ENCODE data around the gene RASSF7. TPM values are rescaled to one million over a fixed set of nuclear protein-coding genes. Genes with fewer than 3 reads are reported as not detected.
"Not testable (repeated sequence)": the region's sequence is repeated elsewhere in the genome, so short reads cannot be mapped to it uniquely, and the experiment has no call there.

RASSF7 gene
- total RNA-seq, result 10 to 100 TPM; 32.7 to 32.8 TPM

- Mint-ChIP-seq H3K4me1 (peaks cover 20% of the 10 kb centered on the region), H3K9me3 (no peaks in the 10 kb centered on the region), H3K27me3 (peaks cover 15% of the 10 kb centered on the region), H3K36me3 (ENCODE audit: low read depth) (peaks cover 10% of the 10 kb centered on the region), H3K4me3 (peak within 1 kb of the TSS; percentile 94), H3K27ac (peak within 1 kb of the TSS; percentile 71)
- CTCF ChIA-PET, result interaction anchor here (1.0 to 1.5 kb wide), 3 partner anchors 8 to 166 kb away, joined by 3 to 5 read pairs (median 3); no protein-coding TSS in a partner anchor
- POLR2A ChIA-PET, result interaction anchor here (0.9 to 2.1 kb wide), 12 partner anchors 8 to 161 kb away, joined by 3 to 14 read pairs (median 5); partner anchors contain the start of genes HRAS, IRF7, LRRC56 and PHRF1
- peak; percentile 95 for DNase-seq
Measured at GRCh38 chr11:560305-561147, at the start of gene RASSF7, which contains the start of gene LMNTD2. Gene RASSF7 (plus strand): TSS chr11:560970. CDS start chr11:561769, 799 bp downstream. Gene LMNTD2 (minus strand): TSS chr11:560738. CDS start chr11:560716, 22 bp downstream.

- Mint-ChIP-seq H3K9me3 (peaks cover 3% of the 10 kb centered on the region), H3K4me3 (no peak overlapping the region), H3K36me3 (ENCODE audit: low read depth) (peaks cover 47% of the 10 kb centered on the region), H3K27me3 (no peaks in the 10 kb centered on the region), H3K4me1 (peaks cover 5% of the 10 kb centered on the region), H3K27ac (no peak overlapping the region)
- POLR2A ChIA-PET, result interaction anchor here (1.0 to 1.3 kb wide), 2 partner anchors 63 to 98 kb away, joined by 3 read pairs; partner anchors contain the start of genes PTDSS2 and SIGIRR
- no peak for DNase-seq
- CTCF ChIA-PET, result interaction anchor here (0.7 kb wide), 1 partner anchor 63 kb away, joined by 3 read pairs; no protein-coding TSS in a partner anchor
Measured at GRCh38 chr11:512761-513595, 47.8 kb upstream of the RASSF7 start.

- Mint-ChIP-seq H3K27me3 (no peaks in the 10 kb centered on the region), H3K27ac (no peak overlapping the region), H3K4me1 (peaks cover 9% of the 10 kb centered on the region), H3K9me3 (peaks cover 3% of the 10 kb centered on the region), H3K36me3 (ENCODE audit: low read depth) (peaks cover 42% of the 10 kb centered on the region), H3K4me3 (no peak overlapping the region)
- ChIA-PET CTCF (no interaction called here), POLR2A (no interaction called here)
- no peak for DNase-seq
Measured at GRCh38 chr11:514606-515005, 46.2 kb upstream of the RASSF7 start.

GRCh38 chr11:515131-515530 lies 45.6 kb upstream of the RASSF7 start:
- no peak overlapping the region for H3K4me3 Mint-ChIP-seq
- ChIA-PET CTCF (no interaction called here), POLR2A (no interaction called here)
- H3K4me1 Mint-ChIP-seq, result peaks cover 9% of the 10 kb centered on the region
- H3K27me3 Mint-ChIP-seq, result no peaks in the 10 kb centered on the region
- peaks cover 3% of the 10 kb centered on the region for H3K9me3 Mint-ChIP-seq
- H3K36me3 Mint-ChIP-seq (ENCODE audit: low read depth), result peaks cover 37% of the 10 kb centered on the region
- no peak overlapping the region for H3K27ac Mint-ChIP-seq
- no peak for DNase-seq

- Mint-ChIP-seq H3K4me1 (peaks cover 13% of the 10 kb centered on the region), H3K9me3 (peaks cover 3% of the 10 kb centered on the region), H3K36me3 (ENCODE audit: low read depth) (peaks cover 35% of the 10 kb centered on the region), H3K27ac (no peak overlapping the region), H3K4me3 (no peak overlapping the region), H3K27me3 (no peaks in the 10 kb centered on the region)
- POLR2A ChIA-PET, result no interaction called here
- DNase-seq, result no peak
- CTCF ChIA-PET, result no interaction called here
Measured at GRCh38 chr11:516400-516799, 44.4 kb upstream of the RASSF7 start.

- CTCF ChIA-PET, result interaction anchor here (2.4 kb wide), 1 partner anchor 68 kb away, joined by 9 read pairs; the partner anchor contains the start of gene PTDSS2
- H3K27me3 Mint-ChIP-seq, result not testable (repeated sequence)
- H3K4me1 Mint-ChIP-seq, result peaks cover 13% of the 10 kb centered on the region
Measured at GRCh38 chr11:516918-517685, 43.7 kb upstream of the RASSF7 start.

GRCh38 chr11:518463-519202 lies 42.1 kb upstream of the RASSF7 start:
- DNase-seq, result peak; percentile 94
- ChIA-PET POLR2A (interaction anchor here (1.6 to 2.0 kb wide), 2 partner anchors 12 to 14 kb away, joined by 4 to 12 read pairs; partner anchors contain the start of gene RNH1), CTCF (interaction anchor here (0.6 to 2.4 kb wide), 17 partner anchors 8 to 312 kb away, joined by 3 to 21 read pairs (median 4); partner anchors contain the start of genes ANO9, BET1L, HRAS and IFITM2)
- Mint-ChIP-seq H3K27ac (peak overlapping the region; percentile 47), H3K4me1 (peaks cover 13% of the 10 kb centered on the region), H3K36me3 (ENCODE audit: low read depth) (peaks cover 28% of the 10 kb centered on the region), H3K9me3 (peaks cover 3% of the 10 kb centered on the region), H3K4me3 (peak overlapping the region; percentile 66), H3K27me3 (no peaks in the 10 kb centered on the region)

More at GRCh38 chr11:516918-517685, 43.7 kb upstream of the RASSF7 start:
- H3K27ac Mint-ChIP-seq, H3K9me3 Mint-ChIP-seq, DNase-seq, H3K4me3 Mint-ChIP-seq, POLR2A ChIA-PET: not testable (repeated sequence)
- H3K36me3 Mint-ChIP-seq (ENCODE audit: low read depth), result peaks cover 32% of the 10 kb centered on the region

- peaks cover 3% of the 10 kb centered on the region for H3K9me3 Mint-ChIP-seq
- CTCF ChIA-PET, result interaction anchor here (0.6 to 1.0 kb wide), 3 partner anchors 15 to 200 kb away, joined by 3 read pairs; no protein-coding TSS in a partner anchor
- POLR2A ChIA-PET, result interaction anchor here (1.0 kb wide), 1 partner anchor 57 kb away, joined by 3 read pairs; no protein-coding TSS in a partner anchor
- H3K27me3 Mint-ChIP-seq, result no peaks in the 10 kb centered on the region
- H3K4me1 Mint-ChIP-seq, result peaks cover 13% of the 10 kb centered on the region
- H3K36me3 Mint-ChIP-seq (ENCODE audit: low read depth), result peaks cover 15% of the 10 kb centered on the region
- no peak for DNase-seq
- H3K27ac Mint-ChIP-seq, result no peak overlapping the region
- no peak overlapping the region for H3K4me3 Mint-ChIP-seq
Measured at GRCh38 chr11:520428-521176, 40.2 kb upstream of the RASSF7 start.

GRCh38 chr11:521177-521688 lies 39.5 kb upstream of the RASSF7 start:
- ChIA-PET CTCF (interaction anchor here (0.8 to 1.0 kb wide), 2 partner anchors 13 to 15 kb away, joined by 3 read pairs; no protein-coding TSS in a partner anchor), POLR2A (interaction anchor here (0.7 to 1.0 kb wide), 2 partner anchors 15 to 56 kb away, joined by 3 read pairs; no protein-coding TSS in a partner anchor)
- Mint-ChIP-seq H3K27ac (no peak overlapping the region), H3K36me3 (ENCODE audit: low read depth) (peaks cover 12% of the 10 kb centered on the region), H3K4me3 (no peak overlapping the region), H3K4me1 (peaks cover 13% of the 10 kb centered on the region), H3K9me3 (peaks cover 3% of the 10 kb centered on the region), H3K27me3 (no peaks in the 10 kb centered on the region)
- no peak for DNase-seq

- ChIA-PET POLR2A (no interaction called here), CTCF (no interaction called here)
- Mint-ChIP-seq H3K9me3 (no peaks in the 10 kb centered on the region), H3K36me3 (ENCODE audit: low read depth) (peaks cover 3% of the 10 kb centered on the region), H3K4me1 (no peaks in the 10 kb centered on the region), H3K4me3 (no peak overlapping the region), H3K27me3 (no peaks in the 10 kb centered on the region), H3K27ac (no peak overlapping the region)
- DNase-seq, result no peak
Measured at GRCh38 chr11:526192-526591, 34.6 kb upstream of the RASSF7 start.

Measured in activated CD4-positive, alpha-beta memory T cell treated with anti-CD3 and anti-CD28 coated beads, Interleukin-2, amount 10 ng/mL, durations not matched to agents 7 days and 5 days (primary cell).